ENCODE data around the gene SMIM24.
"Not testable (repeated sequence)": the region's sequence is repeated elsewhere in the genome, so short reads cannot be mapped to it uniquely, and the experiment has no call there.

Gene SMIM24

DNA sequence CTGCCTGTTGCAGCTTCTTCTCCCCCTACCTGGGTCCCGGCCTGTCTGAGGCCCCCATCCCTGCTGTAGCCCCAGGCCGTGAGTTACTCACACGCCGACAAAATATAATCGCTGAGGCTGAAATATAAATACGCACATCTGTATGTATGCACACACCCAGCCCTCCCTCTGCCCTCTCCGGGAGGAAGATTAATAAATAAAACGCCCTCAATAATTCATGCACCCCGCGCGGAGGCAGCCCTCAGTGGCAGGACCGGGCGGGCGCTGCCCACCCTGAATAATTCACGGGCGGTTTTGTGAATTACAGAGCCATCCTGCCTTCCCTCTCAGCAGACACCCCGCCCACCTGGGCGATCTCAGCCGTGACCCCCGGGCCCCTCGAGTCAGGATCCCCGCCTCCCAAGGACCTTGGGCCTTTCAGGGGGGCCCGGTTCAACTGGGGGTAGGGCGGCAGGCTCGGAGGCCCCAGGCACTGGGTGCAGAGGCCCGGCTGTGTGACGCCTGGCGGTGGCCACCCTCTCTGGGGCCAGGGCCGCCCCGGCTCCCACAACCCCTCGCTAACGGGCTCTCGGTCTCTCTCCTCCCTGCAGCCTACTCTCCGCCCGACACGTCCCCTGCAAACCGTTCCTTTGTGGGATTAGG is 24.2 kb downstream of the SMIM24 start:
- DNase-seq (ENCODE audit: low spot score), result no peak

DNA sequence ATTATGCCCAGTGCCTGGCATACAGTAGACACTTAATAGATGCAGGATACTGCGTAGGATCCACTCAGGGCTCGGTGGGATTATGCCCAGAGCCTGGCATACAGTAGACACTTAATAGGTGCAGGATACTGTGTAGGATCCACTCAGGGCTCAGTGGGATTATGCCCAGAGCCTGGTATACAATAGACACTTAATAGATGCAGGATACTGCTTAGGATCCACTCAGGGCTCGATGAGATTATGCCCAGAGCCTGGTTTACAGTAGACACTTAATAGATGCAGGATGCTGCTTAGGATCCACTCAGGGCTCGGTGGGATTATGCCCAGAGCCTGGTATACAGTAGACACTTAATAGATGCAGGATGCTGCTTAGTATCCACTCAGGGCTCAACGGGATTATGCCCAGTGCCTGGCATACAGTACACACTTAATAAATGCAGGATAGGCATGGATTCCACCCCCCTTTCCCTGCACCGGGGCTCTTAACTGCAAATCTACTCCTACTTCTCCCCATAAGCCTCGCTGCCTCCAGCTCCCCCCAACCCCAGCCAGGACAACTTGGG is 24.9 kb downstream of the SMIM24 start:
- DNase-seq (ENCODE audit: low spot score), result no peak

DNA sequence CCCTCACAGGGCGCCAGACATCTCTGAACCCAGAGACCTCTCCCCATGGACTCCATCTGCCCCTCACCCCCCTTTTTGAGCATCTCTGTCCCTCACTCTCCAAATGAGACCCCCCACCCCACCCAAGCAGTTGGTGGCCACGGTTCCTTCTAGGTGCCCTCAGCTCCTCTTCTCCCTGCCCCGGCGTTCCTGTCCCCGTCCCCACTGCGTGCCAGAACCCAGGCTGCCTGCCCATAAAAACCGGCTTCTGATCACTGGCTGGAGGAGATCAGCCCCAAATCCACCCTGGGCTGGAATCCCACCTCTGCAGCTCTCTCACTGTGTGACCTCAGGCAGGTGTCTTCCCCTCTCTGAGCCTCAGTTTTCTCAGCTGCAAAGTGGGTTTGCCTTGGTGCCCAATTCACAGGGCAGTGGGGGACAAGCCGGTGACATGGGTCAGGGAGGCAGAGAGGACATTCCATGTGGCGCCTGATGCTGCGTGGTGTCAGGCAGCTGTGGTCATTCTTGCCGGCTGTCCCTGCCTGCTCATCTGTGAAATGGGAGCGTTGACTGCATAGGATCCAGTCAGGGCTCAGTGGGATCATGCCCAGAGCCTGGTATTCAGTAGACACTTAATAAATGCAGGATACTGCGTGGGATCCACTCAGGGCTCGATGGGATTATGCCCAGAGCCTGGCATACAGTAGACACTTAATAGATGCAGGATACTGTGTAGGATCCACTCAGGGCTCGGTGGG is 25.5 kb downstream of the SMIM24 start:
- DNase-seq (ENCODE audit: low spot score), result no peak

DNA sequence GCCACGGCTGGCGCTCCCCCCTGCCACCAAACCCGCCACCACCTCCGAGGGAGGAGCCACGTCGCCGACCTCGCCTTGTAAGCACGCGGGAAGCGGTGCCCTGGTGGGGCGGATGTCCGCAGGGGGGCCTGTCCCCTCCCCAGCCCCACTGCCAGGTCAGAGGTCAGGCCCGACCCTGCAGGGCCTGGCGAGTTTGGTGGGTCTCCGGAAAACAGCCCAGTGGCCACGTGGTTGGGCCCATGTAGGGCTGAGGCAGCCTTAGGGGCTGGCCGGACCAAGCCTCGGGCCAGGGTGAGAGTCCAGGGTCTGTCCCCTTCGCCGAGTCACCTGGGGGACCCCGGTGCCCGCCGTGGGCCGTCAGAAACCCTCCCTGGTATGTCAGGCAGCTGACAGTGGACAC is 26.5 kb downstream of the SMIM24 start:
- DNase-seq (ENCODE audit: low spot score), result no peak

DNA sequence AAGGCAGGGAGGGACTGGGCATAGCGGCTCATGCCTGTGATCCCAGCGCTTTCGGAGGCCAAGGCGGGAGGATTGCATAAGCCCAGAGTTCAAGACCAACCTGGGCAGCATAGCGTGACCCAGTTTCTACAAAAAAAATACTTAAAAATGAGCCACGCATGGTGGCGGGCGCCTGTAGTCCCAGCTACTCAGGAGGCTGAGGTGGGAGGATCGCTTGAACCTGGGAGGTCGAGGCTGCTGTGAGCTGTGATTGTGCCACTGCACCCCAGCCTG is 27.4 kb downstream of the SMIM24 start:
- DNase-seq (ENCODE audit: low spot score), result not testable (repeated sequence)

DNA sequence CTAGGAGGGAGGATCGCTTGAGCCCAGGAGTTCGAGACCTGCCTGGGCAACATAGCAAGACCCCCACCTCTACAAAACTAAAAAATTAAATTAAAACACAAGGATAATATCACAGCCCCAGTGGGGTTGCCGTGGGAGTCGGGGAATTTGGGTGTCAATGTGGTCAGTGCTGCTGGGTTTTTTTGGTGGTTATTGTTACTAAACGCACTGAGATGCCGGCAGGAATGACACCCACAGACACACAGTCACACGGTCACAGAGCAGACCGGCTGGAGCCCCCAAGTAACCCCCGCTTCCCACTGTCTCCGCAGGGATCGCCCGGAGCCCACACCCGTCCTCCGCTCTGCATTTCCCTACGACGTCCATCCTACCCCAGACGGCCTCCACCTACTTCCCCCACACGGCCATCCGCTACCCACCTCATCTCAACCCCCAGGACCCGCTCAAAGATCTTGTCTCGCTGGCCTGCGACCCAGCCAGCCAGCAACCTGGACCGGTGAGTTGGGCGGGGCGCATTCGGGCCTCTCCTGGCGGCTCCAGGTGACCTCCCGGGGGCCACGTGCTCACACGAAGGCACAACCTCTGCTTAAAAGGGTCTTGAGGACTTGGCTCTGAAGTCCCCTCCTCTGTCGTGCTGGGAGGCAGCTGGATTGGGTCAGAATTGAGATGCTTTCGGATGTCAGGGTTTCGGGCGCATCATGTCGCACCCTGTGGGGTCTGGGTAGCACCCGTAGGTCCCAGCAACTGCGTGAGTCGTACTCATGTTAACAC is 28.0 kb downstream of the SMIM24 start:
- DNase-seq (ENCODE audit: low spot score), result no peak

DNA sequence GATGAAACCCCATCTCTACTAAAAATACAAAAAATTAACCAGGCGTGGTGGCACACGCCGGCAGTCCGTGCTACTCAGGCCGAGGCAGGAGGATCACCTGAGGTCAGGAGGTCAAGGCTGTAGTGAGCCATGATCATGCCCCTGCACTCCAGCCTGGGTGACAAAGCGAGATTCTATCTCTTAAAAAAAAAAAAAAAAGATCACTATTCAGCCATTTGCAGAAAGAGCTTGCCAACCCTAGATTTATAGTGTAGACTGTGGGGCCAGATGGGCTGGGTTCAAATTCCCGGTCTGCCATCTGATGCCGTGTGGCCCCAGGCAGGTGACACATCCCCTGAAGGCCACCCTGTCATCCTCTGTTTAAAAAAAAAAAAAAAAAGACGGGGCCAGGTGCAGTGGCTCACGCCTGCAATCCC is 28.9 kb downstream of the SMIM24 start:
- no peak for DNase-seq (ENCODE audit: low spot score)

DNA sequence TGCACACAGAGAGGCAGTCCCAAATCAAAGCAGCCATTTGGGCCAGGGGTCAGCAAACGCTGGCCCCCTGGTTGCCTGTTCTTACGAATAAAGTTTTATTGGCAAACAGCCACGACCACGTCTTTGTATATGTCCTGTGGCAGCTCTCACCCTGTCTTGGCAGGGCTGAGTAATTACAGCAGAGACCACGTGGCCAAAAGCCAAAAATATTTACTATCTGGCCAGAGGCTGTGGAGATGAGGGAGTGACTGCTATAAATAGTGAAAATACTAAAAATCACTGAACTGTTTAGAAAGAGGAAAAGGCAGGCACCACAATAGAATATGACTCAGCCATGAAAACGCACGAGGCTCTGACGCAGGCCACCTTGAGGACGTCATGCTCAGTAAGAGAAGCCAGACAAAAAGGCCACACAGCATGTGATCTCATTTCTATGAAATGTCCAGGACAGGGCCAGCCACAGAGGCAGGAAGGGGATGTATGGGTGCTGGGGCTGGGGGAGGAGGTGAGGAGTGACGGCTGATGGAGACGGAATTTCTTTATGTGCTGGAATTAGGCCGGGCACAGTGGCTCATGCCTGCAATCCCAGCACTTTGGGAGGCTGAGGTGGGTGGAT is 29.4 kb downstream of the SMIM24 start:
- peak; percentile 85 for DNase-seq (ENCODE audit: low spot score)

DNA sequence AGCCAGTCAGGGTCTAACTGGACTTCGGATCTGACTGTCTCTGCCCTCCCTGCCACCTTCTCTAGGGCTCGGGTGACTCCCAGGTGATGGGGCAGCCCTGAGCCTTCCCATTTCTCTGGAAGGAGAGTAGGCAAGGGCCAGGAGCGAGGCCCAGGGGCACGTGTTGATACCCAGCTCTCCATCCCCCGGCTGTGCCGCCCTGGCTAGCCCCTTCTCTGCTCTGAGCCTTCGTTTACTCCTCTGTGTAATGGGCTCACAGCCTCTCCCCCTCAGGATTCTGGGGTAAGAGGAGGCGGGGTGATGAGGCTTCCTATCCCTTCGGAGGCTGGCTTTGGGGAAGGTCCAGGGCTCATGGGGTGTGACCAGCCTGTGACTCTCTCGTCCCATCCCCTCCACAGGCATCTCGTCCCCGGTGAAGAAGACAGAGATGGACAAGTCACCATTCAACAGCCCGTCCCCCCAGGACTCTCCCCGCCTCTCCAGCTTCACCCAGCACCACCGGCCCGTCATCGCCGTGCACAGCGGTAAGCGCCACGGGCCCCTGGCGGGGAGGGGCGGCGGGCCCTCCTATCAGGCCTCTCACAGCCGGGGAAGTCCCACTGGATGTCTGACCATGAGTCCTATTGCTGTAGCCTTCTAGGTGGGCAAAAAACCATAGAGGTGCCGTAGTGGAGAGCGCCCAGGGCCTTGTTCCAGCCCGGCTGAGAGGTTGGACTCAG is 31.6 kb downstream of the SMIM24 start:
- DNase-seq (ENCODE audit: low spot score), result no peak

DNA sequence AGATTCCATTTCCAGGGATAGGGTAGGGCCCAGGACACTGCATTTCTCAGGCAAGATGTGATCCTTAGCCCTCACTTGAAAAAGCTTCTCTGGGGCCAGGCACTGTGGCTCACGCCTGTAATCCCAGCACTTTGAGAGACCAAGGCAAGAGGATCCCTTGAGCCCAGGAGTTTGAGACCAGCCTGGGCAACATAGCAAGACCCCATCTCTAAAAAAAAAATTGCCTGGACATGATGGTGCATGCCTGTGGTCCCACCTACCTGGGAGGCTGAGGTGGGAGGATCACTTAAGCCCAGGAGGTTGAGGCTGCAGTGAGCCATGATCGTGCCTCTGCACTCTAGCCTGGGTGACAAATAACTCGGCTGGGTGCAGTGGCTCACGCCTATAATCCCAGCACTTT is 33.7 kb downstream of the SMIM24 start:
- DNase-seq (ENCODE audit: low spot score), result not testable (repeated sequence)

DNA sequence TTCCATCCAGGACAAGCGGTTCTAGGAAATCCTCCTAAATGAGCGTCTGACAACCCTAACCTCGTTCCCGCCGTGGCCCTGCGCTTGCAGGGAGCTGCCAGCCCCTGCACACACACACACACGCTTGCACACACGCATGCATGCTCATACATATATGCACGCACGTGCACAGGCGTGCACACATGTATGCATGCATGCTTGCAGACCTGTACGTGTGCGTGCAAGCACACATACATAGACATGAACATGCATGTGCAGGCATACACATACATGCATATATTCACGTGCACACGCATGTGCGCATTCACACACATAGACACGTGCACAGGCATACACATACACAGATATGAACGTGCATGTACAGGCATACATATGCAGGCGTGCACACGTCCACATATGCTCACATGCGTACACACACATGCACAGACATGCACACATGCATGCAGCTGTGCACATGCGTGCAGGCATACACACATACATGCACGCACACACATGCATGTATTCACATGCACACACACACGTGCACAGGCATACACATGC is 35.6 kb downstream of the SMIM24 start:
- DNase-seq (ENCODE audit: low spot score), result no peak

DNA sequence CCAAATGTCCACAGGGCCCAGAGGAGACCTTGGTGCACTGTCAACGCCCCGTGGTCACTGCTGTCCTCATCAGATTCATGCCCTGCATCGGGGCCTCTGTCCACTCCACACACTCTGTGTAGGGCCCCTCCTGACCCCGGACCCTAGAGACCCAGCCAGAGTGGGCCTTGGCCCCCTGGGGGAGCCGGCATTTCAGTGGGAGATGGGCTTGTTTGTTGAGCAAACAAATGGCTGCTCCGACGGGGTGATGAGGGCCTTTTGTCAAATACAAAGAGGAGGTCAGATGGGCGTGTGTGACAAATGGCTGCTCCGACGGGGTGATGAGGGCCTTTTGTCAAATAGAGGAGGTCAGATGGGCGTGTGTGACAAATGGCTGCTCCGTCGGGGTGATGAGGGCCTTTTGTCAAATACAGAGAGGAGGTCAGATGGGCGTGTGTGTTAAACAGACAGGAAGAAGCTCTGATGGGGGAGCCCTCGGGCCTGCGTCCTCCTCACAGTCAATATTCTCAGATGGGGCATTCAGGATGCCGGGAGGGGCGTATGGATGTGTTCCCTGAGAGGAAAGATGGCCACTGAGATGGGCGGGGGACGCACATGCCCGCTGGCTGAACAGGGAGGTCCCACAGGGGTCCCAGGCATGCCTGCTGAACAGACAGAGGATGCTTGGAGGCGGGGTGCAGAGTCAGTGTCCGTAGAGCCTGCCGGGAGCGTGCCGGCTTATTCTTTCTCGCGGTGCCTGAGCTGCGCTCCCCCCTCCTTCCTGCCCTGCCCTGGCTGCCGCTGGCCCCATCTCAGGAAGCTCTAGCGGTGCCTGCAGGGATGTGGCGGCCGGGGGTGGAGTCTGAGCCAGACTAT is 36.3 kb downstream of the SMIM24 start:
- no peak for DNase-seq (ENCODE audit: low spot score)

DNA sequence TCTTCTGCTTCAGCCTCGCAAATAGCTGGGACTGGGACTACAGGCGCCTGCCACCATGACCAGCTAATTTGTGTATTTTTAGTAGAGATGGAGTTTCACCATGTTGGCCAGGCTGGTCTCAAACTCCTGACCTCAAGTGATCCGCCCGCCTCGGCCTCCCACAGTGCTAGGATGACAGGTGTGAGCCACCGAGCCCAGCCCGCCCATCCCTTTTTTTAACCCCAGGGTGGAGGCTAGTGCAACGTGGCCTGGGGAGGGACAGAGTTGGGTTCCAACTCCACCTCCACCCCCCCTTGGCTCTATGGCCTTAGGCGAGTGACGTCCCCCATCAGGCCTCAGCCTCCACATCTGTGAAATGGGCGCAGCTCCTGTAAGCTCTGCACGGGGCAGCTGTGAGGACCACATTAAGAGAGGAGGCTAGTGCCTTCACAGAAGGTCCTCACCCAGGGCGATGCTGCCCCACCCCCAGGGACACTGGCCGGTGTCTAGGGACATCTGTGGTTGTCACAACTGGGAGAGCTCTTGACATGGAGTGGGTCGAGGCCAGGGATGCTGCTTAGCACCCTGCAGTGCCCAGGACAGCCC is 37.7 kb downstream of the SMIM24 start:
- DNase-seq (ENCODE audit: low spot score), result no peak

DNA sequence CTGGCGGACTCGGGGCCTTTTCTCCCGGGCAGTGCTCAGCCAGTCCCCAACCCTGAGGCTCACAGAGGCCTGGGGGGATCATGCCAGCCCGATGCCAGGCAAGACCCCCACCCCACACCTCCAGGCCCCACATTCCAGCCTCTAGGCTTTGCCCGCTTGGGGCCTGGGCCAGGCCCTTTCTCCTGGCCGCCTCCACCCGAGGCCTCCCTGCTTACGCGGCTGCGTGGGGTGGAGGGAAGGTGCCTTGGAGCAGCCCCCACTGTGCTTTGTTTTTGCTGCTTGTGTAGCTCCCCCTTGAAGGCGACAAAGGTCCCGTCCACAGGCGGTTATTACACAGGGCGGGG is 38.4 kb downstream of the SMIM24 start:
- DNase-seq (ENCODE audit: low spot score), result no peak

DNA sequence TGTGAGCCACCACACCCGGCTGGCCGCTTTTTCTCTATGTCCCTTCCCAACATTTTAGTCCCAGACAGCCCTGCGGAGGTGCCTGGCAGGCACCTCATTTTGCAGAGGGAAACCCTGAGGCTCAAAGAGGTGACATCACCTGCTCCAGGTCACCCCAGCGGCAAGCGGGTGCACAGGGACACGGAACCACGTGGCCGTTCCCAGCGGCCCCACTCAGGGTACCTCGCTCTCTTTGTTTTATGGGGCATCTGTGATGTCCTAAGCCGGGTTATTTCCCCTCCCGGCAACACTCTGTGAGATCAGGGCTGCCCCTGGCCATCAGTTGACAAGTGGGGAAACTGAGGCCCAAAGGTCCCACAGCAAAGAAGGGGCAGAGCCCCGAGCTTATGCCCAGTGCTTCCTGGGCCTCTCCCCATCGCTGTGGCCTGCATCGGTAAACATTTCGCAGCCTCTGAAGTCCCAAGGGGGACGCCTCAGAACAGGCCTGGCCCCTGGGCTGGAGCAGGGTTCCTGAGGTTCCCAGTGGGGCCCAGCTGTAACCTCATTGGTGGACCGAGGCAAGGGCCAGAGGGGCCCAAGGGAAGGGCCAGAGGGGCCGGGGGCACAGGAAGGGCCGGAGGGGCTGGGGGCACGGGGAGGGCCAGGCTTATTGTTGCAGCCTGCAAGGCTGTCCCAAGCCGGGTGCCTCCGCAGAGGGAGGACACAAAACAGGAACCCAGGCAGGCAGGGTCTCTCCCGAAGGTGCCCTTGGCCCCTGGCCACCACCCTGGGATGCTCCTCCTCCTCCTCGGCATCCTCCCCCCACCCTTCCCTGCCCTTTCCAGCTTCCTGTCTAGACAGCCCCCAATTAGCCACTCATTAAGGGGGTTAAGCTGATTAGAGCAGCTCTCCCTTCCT is 39.0 kb downstream of the SMIM24 start:
- no peak for DNase-seq (ENCODE audit: low spot score)

DNA sequence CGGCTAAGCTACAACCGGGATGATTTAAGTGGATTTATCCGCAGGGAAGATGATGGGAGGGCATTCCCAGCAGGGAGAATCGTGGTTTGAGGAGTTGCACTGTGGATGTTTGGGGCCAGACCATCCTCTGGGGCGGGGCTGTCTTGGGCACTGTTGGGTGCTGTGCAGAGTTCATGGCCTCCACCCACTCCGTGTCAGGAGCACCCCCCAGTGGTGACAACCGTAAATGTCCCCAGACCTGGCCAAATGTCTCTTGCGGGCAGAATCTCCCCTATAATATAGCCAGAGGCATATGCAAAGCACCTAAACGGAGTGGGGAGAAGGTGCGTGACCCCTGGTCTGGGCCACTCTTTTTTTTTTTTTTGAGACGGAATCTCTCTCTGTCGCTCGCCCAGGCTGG is 40.2 kb downstream of the SMIM24 start:
- peak; percentile 57 for DNase-seq (ENCODE audit: low spot score)

DNA sequence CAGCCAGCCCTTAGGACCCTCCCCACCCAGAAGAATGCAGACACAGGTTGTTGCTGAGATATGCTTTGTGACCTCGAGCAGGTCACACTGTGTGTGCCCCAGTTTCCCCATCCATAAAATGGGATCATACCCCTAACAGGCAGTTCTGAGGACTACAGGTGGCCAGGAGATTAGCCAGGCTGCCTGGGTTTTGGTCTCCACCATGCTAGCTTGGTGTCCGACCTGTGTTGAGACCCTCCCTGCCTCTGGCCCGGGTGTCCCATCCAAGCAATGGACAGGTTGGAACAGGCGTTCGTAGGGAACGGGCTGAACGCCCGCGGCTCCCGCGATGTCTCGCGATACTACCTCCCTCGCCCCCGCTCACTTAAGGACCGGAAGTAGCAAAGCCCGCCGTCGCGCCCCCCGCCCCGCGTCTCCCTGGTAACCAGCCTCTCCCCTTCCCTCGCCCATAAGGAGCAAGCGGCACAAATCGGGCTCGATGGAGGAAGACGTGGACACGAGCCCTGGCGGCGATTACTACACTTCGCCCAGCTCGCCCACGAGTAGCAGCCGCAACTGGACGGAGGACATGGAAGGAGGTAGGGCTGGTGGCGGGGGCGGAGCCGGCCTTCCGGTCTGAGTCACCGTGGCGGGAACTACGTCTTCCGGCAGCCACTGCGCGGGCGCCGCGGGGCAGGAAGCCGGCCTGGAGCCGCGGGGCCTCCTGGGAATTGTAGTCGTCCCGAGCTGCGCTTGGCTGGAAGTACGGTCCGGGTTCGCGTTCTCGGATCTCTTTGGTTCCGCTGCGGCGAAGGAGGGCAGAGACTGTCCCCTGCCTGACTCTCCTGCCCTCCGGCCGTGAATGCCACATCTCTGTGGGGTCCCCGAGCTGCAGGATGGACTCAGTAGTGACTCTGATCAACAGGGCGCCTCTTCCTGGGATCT is 45.4 kb downstream of the SMIM24 start:
- DNase-seq (ENCODE audit: low spot score), result peak; percentile 99

DNA sequence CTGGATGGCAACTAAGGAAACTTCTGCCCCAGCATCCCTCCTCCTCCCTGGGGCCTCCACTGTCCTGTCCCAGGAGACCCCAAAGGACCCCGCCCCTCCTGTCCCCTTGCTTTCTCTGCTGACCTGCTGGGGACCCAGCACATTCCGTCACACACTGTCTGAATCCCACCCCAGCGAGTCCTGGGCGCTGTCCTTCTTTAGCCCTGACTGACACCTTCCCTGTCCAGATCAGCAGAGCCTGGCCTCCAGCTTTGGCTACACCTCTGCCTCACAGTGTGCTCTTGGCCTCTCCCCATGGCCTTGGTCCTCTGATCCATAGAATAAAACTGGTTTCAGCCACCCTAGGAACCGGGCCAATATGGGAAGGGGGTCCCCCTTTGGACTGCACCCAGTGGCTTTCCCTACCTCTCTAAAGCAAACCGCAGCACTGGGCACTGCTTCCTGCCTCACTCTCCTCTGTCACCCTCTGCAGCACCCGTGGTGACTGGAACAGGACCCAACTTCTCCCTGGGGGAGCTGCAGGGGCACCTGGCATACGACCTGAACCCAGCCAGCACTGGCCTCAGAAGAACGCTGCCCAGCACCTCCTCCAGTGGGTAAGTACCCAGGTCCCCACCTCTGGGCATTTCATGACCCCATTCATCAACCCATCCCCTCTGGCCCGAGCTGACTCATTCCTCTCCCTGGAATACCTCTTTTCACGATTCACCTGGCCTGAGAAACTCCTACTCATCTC is 46.4 kb downstream of the SMIM24 start:
- no peak for DNase-seq (ENCODE audit: low spot score)
